ENCODE measurements around the gene MAPKAPK2.

DNA sequence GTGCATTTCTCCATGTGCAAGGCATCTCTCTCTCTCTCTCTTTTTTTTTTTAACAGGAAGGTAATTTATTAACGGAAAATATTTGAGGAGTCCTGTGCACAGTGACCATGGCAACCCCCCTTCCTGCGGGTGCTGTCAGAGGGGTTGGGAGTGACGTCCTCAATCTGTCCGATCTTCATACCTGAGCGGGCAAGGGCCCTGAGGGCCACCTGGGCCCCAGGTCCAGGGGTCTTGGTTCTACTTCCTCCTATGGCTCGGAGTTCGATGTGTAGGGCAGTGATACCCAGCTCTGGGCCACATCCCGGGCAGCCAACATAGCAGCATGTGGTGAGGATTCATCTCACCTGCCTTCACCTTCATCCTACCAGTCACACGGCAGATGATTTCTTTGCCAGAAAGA is 11.0 kb downstream of the MAPKAPK2 start:
- TF ChIP-seq, protein P1, sequence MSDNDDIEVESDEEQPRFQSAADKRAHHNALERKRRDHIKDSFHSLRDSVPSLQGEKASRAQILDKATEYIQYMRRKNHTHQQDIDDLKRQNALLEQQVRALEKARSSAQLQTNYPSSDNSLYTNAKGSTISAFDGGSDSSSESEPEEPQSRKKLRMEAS (IDR thresholded peaks at IDR 0.05) = no peak
- TF ChIP-seq, protein P2, sequence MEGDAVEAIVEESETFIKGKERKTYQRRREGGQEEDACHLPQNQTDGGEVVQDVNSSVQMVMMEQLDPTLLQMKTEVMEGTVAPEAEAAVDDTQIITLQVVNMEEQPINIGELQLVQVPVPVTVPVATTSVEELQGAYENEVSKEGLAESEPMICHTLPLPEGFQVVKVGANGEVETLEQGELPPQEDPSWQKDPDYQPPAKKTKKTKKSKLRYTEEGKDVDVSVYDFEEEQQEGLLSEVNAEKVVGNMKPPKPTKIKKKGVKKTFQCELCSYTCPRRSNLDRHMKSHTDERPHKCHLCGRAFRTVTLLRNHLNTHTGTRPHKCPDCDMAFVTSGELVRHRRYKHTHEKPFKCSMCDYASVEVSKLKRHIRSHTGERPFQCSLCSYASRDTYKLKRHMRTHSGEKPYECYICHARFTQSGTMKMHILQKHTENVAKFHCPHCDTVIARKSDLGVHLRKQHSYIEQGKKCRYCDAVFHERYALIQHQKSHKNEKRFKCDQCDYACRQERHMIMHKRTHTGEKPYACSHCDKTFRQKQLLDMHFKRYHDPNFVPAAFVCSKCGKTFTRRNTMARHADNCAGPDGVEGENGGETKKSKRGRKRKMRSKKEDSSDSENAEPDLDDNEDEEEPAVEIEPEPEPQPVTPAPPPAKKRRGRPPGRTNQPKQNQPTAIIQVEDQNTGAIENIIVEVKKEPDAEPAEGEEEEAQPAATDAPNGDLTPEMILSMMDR (CRISPR knock-in tag; IDR thresholded peaks at IDR 0.05) = no peak
- no peak for TF ChIP-seq SP2 (CRISPR knock-in tag; IDR thresholded peaks at IDR 0.05)
- TF ChIP-seq ZNF292 (CRISPR knock-in tag; IDR thresholded peaks at IDR 0.05; ENCODE audit: borderline replicate concordance, low read depth) = no peak
- TF ChIP-seq YY1 (IDR thresholded peaks at IDR 0.05; ENCODE audit: insufficient read depth, insufficient replicate concordance, low read depth, low read length) = no peak
- no peak for TF ChIP-seq EZH2 (conservative IDR thresholded peaks at IDR 0.05; ENCODE audit: low read depth, low read length)
- no peak for TF ChIP-seq GATAD2A (CRISPR knock-in tag; IDR thresholded peaks at IDR 0.05)
- no peak for TF ChIP-seq ESRRA (CRISPR knock-in tag; IDR thresholded peaks at IDR 0.05; ENCODE audit: low read depth)
- TF ChIP-seq, protein P3, sequence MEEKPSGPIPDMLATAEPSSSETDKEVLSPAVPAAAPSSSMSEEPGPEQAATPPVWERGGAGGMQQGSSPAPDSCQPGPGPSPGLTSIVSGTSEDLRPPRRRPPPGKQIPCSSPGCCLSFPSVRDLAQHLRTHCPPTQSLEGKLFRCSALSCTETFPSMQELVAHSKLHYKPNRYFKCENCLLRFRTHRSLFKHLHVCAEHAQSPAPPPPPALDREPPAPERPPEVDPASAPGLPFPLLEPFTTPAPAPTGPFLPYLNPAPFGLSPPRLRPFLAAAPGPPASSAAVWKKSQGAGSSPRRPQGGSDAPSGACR (CRISPR knock-in tag; IDR thresholded peaks at IDR 0.05) = no peak
- no peak for TF ChIP-seq ERF (CRISPR knock-in tag; IDR thresholded peaks at IDR 0.05)
- TF ChIP-seq JUNB (CRISPR knock-in tag; IDR thresholded peaks at IDR 0.05; ENCODE audit: borderline replicate concordance) = no peak
- no peak for TF ChIP-seq KAT7 (CRISPR knock-in tag; IDR thresholded peaks at IDR 0.05; ENCODE audit: borderline replicate concordance)
- no peak for TF ChIP-seq RFX5 (IDR thresholded peaks at IDR 0.05; ENCODE audit: low read depth, low read length)
